Measurements from ENCODE around the gene ZNF592. TPM values are rescaled to one million over a fixed set of nuclear protein-coding genes. Genes with fewer than 3 reads are reported as not detected.

Gene ZNF592
- total and polyA plus RNA-seq, 2 of the 13 experiments (the other 11 are each of a cell fraction or from before 2014, with no cell fraction given), result 8.2 to 9.8 TPM

DNA sequence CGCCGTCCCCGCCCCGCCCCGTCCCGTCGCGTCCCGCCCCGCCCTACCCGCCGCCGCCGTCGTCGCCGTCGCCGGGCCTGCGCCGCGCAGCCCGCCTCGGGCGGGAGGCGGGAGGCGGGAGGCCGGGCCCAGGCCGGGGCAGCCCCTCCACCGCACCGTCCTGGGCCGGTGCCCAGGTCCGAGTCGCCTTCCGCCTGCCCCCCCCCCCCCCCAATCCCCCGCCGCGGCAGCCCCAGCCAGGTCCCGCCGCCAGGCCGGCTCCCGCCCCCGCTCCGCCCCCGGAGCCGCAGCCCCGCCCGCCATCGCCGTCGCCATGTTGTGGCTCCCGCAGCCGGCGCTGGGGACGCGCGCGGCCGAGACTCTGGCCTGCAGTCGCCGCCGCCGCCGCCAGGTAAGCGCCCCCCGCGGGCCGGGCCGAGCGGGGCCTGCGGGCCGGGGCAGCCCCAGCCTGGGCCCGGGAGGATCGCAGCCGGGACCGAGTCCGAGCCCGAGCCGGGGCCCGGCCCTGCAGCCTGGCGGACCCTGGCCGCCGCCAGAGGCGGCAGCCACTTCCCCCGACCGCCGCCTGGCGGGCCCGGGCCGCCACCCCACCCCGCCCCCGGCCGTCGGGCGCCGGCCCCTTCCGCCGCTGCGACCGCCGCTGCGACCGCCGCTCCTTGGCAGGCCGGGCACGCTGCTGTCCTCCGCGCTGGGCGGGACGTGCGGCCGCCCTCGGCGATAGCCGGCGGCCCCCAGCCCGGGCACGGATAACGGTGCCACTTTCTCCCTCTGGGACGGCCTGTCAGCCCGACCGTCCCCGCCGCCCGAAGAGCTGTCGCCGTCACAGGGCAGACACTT, at the start of gene ZNF592 (continued):
- TF ChIP-seq, protein P1, sequence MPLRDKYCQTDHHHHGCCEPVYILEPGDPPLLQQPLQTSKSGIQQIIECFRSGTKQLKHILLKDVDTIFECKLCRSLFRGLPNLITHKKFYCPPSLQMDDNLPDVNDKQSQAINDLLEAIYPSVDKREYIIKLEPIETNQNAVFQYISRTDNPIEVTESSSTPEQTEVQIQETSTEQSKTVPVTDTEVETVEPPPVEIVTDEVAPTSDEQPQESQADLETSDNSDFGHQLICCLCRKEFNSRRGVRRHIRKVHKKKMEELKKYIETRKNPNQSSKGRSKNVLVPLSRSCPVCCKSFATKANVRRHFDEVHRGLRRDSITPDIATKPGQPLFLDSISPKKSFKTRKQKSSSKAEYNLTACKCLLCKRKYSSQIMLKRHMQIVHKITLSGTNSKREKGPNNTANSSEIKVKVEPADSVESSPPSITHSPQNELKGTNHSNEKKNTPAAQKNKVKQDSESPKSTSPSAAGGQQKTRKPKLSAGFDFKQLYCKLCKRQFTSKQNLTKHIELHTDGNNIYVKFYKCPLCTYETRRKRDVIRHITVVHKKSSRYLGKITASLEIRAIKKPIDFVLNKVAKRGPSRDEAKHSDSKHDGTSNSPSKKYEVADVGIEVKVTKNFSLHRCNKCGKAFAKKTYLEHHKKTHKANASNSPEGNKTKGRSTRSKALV (CRISPR knock-in tag; IDR thresholded peaks at IDR 0.05), result no peak
- TF ChIP-seq ZNF777 (CRISPR knock-in tag; IDR thresholded peaks at IDR 0.05), result peak; percentile 77
- TF ChIP-seq, protein P2, sequence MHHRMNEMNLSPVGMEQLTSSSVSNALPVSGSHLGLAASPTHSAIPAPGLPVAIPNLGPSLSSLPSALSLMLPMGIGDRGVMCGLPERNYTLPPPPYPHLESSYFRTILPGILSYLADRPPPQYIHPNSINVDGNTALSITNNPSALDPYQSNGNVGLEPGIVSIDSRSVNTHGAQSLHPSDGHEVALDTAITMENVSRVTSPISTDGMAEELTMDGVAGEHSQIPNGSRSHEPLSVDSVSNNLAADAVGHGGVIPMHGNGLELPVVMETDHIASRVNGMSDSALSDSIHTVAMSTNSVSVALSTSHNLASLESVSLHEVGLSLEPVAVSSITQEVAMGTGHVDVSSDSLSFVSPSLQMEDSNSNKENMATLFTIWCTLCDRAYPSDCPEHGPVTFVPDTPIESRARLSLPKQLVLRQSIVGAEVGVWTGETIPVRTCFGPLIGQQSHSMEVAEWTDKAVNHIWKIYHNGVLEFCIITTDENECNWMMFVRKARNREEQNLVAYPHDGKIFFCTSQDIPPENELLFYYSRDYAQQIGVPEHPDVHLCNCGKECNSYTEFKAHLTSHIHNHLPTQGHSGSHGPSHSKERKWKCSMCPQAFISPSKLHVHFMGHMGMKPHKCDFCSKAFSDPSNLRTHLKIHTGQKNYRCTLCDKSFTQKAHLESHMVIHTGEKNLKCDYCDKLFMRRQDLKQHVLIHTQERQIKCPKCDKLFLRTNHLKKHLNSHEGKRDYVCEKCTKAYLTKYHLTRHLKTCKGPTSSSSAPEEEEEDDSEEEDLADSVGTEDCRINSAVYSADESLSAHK (CRISPR knock-in tag; IDR thresholded peaks at IDR 0.05; ENCODE audit: borderline replicate concordance), result no peak
- TF ChIP-seq, protein P3, sequence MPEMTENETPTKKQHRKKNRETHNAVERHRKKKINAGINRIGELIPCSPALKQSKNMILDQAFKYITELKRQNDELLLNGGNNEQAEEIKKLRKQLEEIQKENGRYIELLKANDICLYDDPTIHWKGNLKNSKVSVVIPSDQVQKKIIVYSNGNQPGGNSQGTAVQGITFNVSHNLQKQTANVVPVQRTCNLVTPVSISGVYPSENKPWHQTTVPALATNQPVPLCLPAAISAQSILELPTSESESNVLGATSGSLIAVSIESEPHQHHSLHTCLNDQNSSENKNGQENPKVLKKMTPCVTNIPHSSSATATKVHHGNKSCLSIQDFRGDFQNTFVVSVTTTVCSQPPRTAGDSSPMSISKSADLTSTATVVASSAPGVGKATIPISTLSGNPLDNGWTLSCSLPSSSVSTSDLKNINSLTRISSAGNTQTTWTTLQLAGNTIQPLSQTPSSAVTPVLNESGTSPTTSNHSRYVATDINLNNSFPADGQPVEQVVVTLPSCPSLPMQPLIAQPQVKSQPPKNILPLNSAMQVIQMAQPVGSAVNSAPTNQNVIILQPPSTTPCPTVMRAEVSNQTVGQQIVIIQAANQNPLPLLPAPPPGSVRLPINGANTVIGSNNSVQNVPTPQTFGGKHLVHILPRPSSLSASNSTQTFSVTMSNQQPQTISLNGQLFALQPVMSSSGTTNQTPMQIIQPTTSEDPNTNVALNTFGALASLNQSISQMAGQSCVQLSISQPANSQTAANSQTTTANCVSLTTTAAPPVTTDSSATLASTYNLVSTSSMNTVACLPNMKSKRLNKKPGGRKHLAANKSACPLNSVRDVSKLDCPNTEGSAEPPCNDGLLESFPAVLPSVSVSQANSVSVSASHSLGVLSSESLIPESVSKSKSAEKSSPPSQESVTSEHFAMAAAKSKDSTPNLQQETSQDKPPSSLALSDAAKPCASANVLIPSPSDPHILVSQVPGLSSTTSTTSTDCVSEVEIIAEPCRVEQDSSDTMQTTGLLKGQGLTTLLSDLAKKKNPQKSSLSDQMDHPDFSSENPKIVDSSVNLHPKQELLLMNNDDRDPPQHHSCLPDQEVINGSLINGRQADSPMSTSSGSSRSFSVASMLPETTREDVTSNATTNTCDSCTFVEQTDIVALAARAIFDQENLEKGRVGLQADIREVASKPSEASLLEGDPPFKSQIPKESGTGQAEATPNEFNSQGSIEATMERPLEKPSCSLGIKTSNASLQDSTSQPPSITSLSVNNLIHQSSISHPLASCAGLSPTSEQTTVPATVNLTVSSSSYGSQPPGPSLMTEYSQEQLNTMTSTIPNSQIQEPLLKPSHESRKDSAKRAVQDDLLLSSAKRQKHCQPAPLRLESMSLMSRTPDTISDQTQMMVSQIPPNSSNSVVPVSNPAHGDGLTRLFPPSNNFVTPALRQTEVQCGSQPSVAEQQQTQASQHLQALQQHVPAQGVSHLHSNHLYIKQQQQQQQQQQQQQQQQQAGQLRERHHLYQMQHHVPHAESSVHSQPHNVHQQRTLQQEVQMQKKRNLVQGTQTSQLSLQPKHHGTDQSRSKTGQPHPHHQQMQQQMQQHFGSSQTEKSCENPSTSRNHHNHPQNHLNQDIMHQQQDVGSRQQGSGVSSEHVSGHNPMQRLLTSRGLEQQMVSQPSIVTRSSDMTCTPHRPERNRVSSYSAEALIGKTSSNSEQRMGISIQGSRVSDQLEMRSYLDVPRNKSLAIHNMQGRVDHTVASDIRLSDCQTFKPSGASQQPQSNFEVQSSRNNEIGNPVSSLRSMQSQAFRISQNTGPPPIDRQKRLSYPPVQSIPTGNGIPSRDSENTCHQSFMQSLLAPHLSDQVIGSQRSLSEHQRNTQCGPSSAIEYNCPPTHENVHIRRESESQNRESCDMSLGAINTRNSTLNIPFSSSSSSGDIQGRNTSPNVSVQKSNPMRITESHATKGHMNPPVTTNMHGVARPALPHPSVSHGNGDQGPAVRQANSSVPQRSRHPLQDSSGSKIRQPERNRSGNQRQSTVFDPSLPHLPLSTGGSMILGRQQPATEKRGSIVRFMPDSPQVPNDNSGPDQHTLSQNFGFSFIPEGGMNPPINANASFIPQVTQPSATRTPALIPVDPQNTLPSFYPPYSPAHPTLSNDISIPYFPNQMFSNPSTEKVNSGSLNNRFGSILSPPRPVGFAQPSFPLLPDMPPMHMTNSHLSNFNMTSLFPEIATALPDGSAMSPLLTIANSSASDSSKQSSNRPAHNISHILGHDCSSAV (CRISPR knock-in tag; IDR thresholded peaks at IDR 0.05; ENCODE audit: borderline replicate concordance), result no peak
- TF ChIP-seq, protein P4, sequence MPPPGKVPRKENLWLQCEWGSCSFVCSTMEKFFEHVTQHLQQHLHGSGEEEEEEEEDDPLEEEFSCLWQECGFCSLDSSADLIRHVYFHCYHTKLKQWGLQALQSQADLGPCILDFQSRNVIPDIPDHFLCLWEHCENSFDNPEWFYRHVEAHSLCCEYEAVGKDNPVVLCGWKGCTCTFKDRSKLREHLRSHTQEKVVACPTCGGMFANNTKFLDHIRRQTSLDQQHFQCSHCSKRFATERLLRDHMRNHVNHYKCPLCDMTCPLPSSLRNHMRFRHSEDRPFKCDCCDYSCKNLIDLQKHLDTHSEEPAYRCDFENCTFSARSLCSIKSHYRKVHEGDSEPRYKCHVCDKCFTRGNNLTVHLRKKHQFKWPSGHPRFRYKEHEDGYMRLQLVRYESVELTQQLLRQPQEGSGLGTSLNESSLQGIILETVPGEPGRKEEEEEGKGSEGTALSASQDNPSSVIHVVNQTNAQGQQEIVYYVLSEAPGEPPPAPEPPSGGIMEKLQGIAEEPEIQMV (CRISPR knock-in tag; IDR thresholded peaks at IDR 0.05; ENCODE audit: low read depth), result no peak
- no peak for TF ChIP-seq SMARCE1 (IDR thresholded peaks at IDR 0.05; ENCODE audit: borderline replicate concordance)
- TF ChIP-seq AGO2 (optimal IDR thresholded peaks at IDR 0.05; ENCODE audit: low read depth, low read length), result peak; percentile 46
- 0 out of 2 replicates have a peak, but pooled peaks have one; percentile 73 for TF ChIP-seq EEA1 (CRISPR knock-in tag; IDR thresholded peaks at IDR 0.05; ENCODE audit: borderline replicate concordance)
- peak; percentile 12; the same call in 1 of the 2 replicates for TF ChIP-seq CCDC6 (CRISPR knock-in tag; IDR thresholded peaks at IDR 0.05)
- TF ChIP-seq KLF12 (CRISPR knock-in tag; IDR thresholded peaks at IDR 0.05; ENCODE audit: borderline replicate concordance), result no peak
- TF ChIP-seq SP5 (CRISPR knock-in tag; IDR thresholded peaks at IDR 0.05; ENCODE audit: borderline replicate concordance, low read depth), result no peak
- TF ChIP-seq RCOR2 (CRISPR knock-in tag; IDR thresholded peaks at IDR 0.05), result no peak
